Prostate gland (tissue), 2 donors: ENCODE data around the gene RNU5D-1.
"Not testable (repeated sequence)": the region's sequence is repeated elsewhere in the genome, so short reads cannot be mapped to it uniquely, and the experiment has no call there.

Source experiments
- CTCF ChIP-seq, 4 experiments: fragments of 200-600 bp in 2 of 4; fragments of 450-650 bp in 2 of 4; sonication (generic) in 2 of 4; IDR thresholded peaks; 1 replicate in 3 of 4; 2 replicates in 1 of 4; pipeline ENCODE4 v1.5.1; 2016 to 2019; ENCODE audit warnings: antibody characterized with exemption in 4 of 4, mild to moderate bottlenecking in 2 of 4, moderate library complexity in 2 of 4
- POLR2A ChIP-seq: fragments of 450-650 bp; IDR thresholded peaks from one replicate; pipeline ENCODE4 v1.6.1; 2016; ENCODE audit warnings: antibody characterized with exemption, mild to moderate bottlenecking

- TF ChIP-seq CTCF (IDR thresholded peaks at IDR 0.05); POLR2A: not testable (repeated sequence)
Observed at GRCh38 chr1:44738953-44739306, 8.0 kb upstream of the RNU5D-1 start.
